ENCODE results near the gene RPRM. TPM values are rescaled to one million over a fixed set of nuclear protein-coding genes. Genes with fewer than 3 reads are reported as not detected.

RPRM gene
- total and polyA plus RNA-seq, 2 of the 13 experiments (the other 11 are each of a cell fraction or from before 2014, with no cell fraction given), result not detected

DNA sequence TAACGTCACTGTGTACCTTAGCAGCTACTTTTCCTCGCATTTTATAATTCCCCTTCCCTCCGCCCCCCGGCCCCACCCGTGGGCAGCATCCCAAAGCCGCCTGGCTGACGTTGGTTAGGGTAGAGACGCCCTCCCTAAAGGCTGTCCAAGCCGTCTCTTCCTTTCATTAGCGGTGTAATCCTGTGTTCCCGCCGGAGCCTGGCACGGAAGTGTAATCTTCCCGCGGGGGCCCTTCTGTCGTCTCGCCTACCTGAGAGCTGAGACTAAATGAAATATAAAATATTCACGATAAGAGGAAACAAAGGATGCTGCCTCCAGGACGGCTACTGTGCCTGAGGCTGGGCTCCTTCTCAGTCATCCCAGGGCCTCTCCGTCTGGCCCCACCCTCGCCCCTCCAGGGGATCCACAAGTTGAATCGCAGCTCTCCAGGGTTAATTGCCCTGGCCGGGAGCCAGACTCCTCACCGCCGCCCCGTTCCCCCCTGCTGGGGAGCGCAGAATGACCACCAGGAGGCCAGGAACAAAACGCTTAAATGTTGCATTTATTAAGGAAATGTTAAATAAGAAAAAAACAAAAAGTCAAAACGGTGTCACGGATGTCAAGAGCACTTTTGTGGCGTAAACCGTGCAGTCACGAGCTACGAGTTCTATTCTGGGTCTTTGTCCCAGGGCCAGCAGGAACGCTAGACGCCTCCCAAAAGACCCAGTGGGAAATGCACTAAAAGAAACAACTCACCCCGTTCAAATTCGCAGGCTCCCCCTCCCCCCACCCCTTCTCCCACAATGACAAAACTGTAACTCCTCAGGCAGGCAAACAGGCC is 1.5 kb downstream of the RPRM start:
- no peak for ATAC-seq
- TF ChIP-seq, protein P1, sequence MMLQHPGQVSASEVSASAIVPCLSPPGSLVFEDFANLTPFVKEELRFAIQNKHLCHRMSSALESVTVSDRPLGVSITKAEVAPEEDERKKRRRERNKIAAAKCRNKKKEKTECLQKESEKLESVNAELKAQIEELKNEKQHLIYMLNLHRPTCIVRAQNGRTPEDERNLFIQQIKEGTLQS (CRISPR knock-in tag; IDR thresholded peaks at IDR 0.05), result no peak
- TF ChIP-seq, protein P2, sequence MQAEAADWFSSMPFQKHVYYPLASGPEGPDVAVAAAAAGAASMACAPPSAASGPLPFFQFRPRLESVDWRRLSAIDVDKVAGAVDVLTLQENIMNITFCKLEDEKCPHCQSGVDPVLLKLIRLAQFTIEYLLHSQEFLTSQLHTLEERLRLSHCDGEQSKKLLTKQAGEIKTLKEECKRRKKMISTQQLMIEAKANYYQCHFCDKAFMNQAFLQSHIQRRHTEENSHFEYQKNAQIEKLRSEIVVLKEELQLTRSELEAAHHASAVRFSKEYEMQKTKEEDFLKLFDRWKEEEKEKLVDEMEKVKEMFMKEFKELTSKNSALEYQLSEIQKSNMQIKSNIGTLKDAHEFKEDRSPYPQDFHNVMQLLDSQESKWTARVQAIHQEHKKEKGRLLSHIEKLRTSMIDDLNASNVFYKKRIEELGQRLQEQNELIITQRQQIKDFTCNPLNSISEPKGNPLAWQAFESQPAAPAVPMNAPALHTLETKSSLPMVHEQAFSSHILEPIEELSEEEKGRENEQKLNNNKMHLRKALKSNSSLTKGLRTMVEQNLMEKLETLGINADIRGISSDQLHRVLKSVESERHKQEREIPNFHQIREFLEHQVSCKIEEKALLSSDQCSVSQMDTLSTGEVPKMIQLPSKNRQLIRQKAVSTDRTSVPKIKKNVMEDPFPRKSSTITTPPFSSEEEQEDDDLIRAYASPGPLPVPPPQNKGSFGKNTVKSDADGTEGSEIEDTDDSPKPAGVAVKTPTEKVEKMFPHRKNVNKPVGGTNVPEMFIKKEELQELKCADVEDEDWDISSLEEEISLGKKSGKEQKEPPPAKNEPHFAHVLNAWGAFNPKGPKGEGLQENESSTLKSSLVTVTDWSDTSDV (CRISPR knock-in tag; IDR thresholded peaks at IDR 0.05), result no peak
- no peak for TF ChIP-seq FOXO1 (CRISPR knock-in tag; IDR thresholded peaks at IDR 0.05)
- no peak for TF ChIP-seq JUND (CRISPR knock-in tag; IDR thresholded peaks at IDR 0.05)
- TF ChIP-seq TFE3 (CRISPR knock-in tag; IDR thresholded peaks at IDR 0.05), result no peak
- TF ChIP-seq SRF (IDR thresholded peaks at IDR 0.05; ENCODE audit: low read depth, low read length), result no peak
- no peak for TF ChIP-seq NRL (CRISPR knock-in tag; IDR thresholded peaks at IDR 0.05; ENCODE audit: borderline replicate concordance)
- TF ChIP-seq EP300 (IDR thresholded peaks at IDR 0.05; ENCODE audit: low read depth in 2 of 2, low read length in 2 of 2), result no peak
- no peak for TF ChIP-seq EP300 (CRISPR knock-in tag; IDR thresholded peaks at IDR 0.05; ENCODE audit: borderline replicate concordance)
- TF ChIP-seq ZNF431 (CRISPR knock-in tag; IDR thresholded peaks at IDR 0.05; ENCODE audit: borderline replicate concordance, low read depth), result no peak
- TF ChIP-seq ZNF496 (CRISPR knock-in tag; IDR thresholded peaks at IDR 0.05; ENCODE audit: insufficient replicate concordance), result no peak
- no peak for TF ChIP-seq ZSCAN25 (CRISPR knock-in tag; IDR thresholded peaks at IDR 0.05)
- no peak for TF ChIP-seq ZNF577 (CRISPR knock-in tag; IDR thresholded peaks at IDR 0.05; ENCODE audit: borderline replicate concordance, low read depth)
- TF ChIP-seq ZFP36L1 (CRISPR knock-in tag; IDR thresholded peaks at IDR 0.05), result no peak
- no peak for TF ChIP-seq ATF2 (CRISPR knock-in tag; IDR thresholded peaks at IDR 0.05)
- TF ChIP-seq FLYWCH1 (CRISPR knock-in tag; IDR thresholded peaks at IDR 0.05), result no peak
- TF ChIP-seq RFX5 (IDR thresholded peaks at IDR 0.05; ENCODE audit: low read depth, low read length), result no peak
- no peak for TF ChIP-seq NPAS2 (CRISPR knock-in tag; IDR thresholded peaks at IDR 0.05; ENCODE audit: borderline replicate concordance)

More for the DNA sequence above, 1.5 kb downstream of the RPRM start:
- Histone ChIP-seq H3K4me2 (ENCODE audit: low read depth, low read length) (no peak overlapping the region; the same call in 1 of the 2 replicates), H3K9ac (ENCODE audit: insufficient read depth, low read depth, low read length) (no peak overlapping the region), H2AFZ (ENCODE audit: low read length) (no peak overlapping the region), H4K20me1 (ENCODE audit: insufficient read depth, low read length) (no peaks in the 10 kb centered on the region), H3K79me2 (ENCODE audit: insufficient read depth, low read length) (no peaks in the 10 kb centered on the region), H3K27me3 (ENCODE audit: control insufficient read depth in 1 of 2, insufficient read depth in 2 of 2, low read length in 2 of 2) (peaks cover 6 to 43% of the 10 kb centered on the region in 2 experiments; a peak in 4 of 5 replicates), H3K4me1 (ENCODE audit: insufficient read depth, low read length) (peaks cover 16% of the 10 kb centered on the region), H3K36me3 (replicated peaks in 1 of 2; ENCODE audit: control insufficient read depth in 1 of 2, insufficient read depth in 2 of 2, low read length in 2 of 2) (no peaks in the 10 kb centered on the region), H3K4me3 (replicated peaks in 1 of 3; ENCODE audit: insufficient read depth in 1 of 3, low read depth in 2 of 3, low read length in 3 of 3) (no peak overlapping the region), H3K9me3 (ENCODE audit: low read length) (no peaks in the 10 kb centered on the region), H3K27ac (ENCODE audit: extremely low read length, insufficient read depth, low read length) (no peak overlapping the region)
- DNase-seq (ENCODE audit: low spot score) (no peak), FAIRE-seq (no peak)
- BruUV-seq (replicated peaks), result no TSS peak
- CTCF ChIA-PET (ENCODE audit: low intra/inter-chr PET ratio, low total read pairs), result no interaction called here
- intact Hi-C loops (cut with micrococcal nuclease; ENCODE audit: unreplicated experiment), result loop anchor here (5.0 kb wide), 1 partner anchor 190 kb away; no protein-coding TSS in a partner anchor
- POLR2A ChIA-PET, result no interaction called here
- WGBS (ENCODE audit: low lambda C conversion rate), result 8% methylated on average over 38 of the region's 38 CpGs
- in situ Hi-C loops (cut with HindIII; ENCODE audit: extremely low pct_ligation_motif_present, low pct_unique_long_range_greater_than_20kb), result loop anchor here (5.0 to 25.0 kb wide), 3 partner anchors 315 to 1440 kb away; no protein-coding TSS in a partner anchor

Data from HepG2 (cell line).